Naive thymus-derived CD8-positive, alpha-beta T cell (primary cell): ENCODE results near the gene ENTPD7. TPM values are rescaled to one million over a fixed set of nuclear protein-coding genes. Genes with fewer than 3 reads are reported as not detected.
"Not testable (repeated sequence)": the region's sequence is repeated elsewhere in the genome, so short reads cannot be mapped to it uniquely, and the experiment has no call there.

Experiments used
- ATAC-seq, 2 donors: fragments of 150-1000 bp; cut with Tn5 transposase in 1 of 2; sonication (Bioruptor Pico), chemical (Tn5 transposase) in 1 of 2; 1 replicate in 1 of 2; 2 replicates in 1 of 2; pipeline ENCODE4 v1.10.0; 2021; ENCODE audit warnings: mild to moderate bottlenecking in 2 of 2, moderate library complexity in 2 of 2
- POLR2A ChIA-PET: fragments of 350-600 bp; sonication (Branson Sonifier 250); formaldehyde crosslinking; loops from one replicate; lab custom pipeline; 2021; ENCODE audit warnings: antibody characterized with exemption; lab: Charles Lee
- DNase-seq, 10 donors: peaks; one replicate each; pipeline versions ENCODE4 v3.0.0 to v3.0.0-alpha.2; 2020 to 2022
- H3K27ac Mint-ChIP-seq, 10 donors: one replicate each; pipeline ENCODE4 v1.8.0; 2020 to 2022; ENCODE audit warnings: mild to moderate bottlenecking in 10 of 10, mixed read lengths in 10 of 10, moderate library complexity in 4 of 10, inconsistent platforms in 1 of 10
- H3K27me3 Mint-ChIP-seq, 5 donors: one replicate each; pipeline ENCODE4 v1.8.0; 2021 to 2022; ENCODE audit warnings: mixed read lengths in 5 of 5
- H3K36me3 Mint-ChIP-seq, 3 donors: one replicate each; pipeline ENCODE4 v1.8.0; 2020 to 2022; ENCODE audit warnings: mixed read lengths in 3 of 3, mild to moderate bottlenecking in 2 of 3, inconsistent platforms in 1 of 3
- H3K4me1 Mint-ChIP-seq, 4 donors: one replicate each; pipeline ENCODE4 v1.8.0; 2021 to 2022; ENCODE audit warnings: mixed read lengths in 4 of 4
- H3K4me3 Mint-ChIP-seq, 10 donors: one replicate each; pipeline ENCODE4 v1.8.0; 2020 to 2022; ENCODE audit warnings: mild to moderate bottlenecking in 10 of 10, mixed read lengths in 10 of 10, moderate library complexity in 6 of 10, inconsistent platforms in 1 of 10
- H3K9me3 Mint-ChIP-seq, 9 donors: one replicate each; pipeline ENCODE4 v1.8.0; 2020 to 2022; ENCODE audit warnings: mixed read lengths in 9 of 9, mild to moderate bottlenecking in 3 of 9, inconsistent platforms in 1 of 9, moderate library complexity in 1 of 9
- polyA plus RNA-seq, 3 donors: library from polyadenylated mRNA; unstranded; fragments of 300-500 nt; fragmentation: Illumina TruSeq; gene quantifications; one replicate each; pipeline ENCODE4 v1.2.3, GENCODE V29; 2021
- total RNA-seq, 8 experiments: library from RNA in 2 of 8; stranded (reverse) in 2 of 8; gene quantifications; one replicate each; pipeline ENCODE4 v1.2.3 and lab custom pipeline; 2021 to 2026

Gene ENTPD7
- total and polyA plus RNA-seq, 5 experiments from 2014 or later = 0.33 to 2.9 (median 0.83) TPM

GRCh38 chr10:99740260-99740659, 81.0 kb downstream of the ENTPD7 start:
- Mint-ChIP-seq H3K27ac (no peak overlapping the region), H3K9me3 (peaks cover 6 to 28% (median 19%) of the 10 kb centered on the region in 9 donors), H3K36me3 (peaks cover 58 to 93% (median 69%) of the 10 kb centered on the region in 3 donors), H3K27me3 (no peaks in the 10 kb centered on the region), H3K4me3 (no peak overlapping the region), H3K4me1 (peaks cover 23 to 32% (median 28%) of the 10 kb centered on the region in 4 donors)
- peak in 1 of 10 donors; percentile 5 for DNase-seq
- POLR2A ChIA-PET = interaction anchor here (0.6 to 1.3 kb wide), 2 partner anchors 9 to 952 kb away, joined by 3 to 5 read pairs; partner anchors contain the start of genes COX15 and CUTC
- no peak for ATAC-seq

- Mint-ChIP-seq H3K9me3 (peaks cover 6 to 28% (median 19%) of the 10 kb centered on the region in 9 donors), H3K27me3 (no peaks in the 10 kb centered on the region), H3K36me3 (peaks cover 58 to 98% (median 75%) of the 10 kb centered on the region in 3 donors), H3K27ac (no peak overlapping the region), H3K4me1 (peaks cover 18 to 26% (median 22%) of the 10 kb centered on the region in 4 donors), H3K4me3 (peak overlapping the region in 4 of 10 donors; percentile 20 to 61 (median 31))
- POLR2A ChIA-PET = interaction anchor here (0.6 to 1.3 kb wide), 2 partner anchors 10 to 951 kb away, joined by 3 to 5 read pairs; partner anchors contain the start of genes COX15 and CUTC
- DNase-seq (no peak), ATAC-seq (no peak)
These were observed 81.7 kb downstream of the ENTPD7 start for GRCh38 chr10:99740933-99741559.

- ATAC-seq = no peak
- Mint-ChIP-seq H3K27me3 (no peaks in the 10 kb centered on the region), H3K4me3 (no peak overlapping the region), H3K36me3 (peaks cover 53 to 96% (median 77%) of the 10 kb centered on the region in 3 donors), H3K27ac (no peak overlapping the region), H3K9me3 (peaks cover 6 to 28% (median 19%) of the 10 kb centered on the region in 9 donors), H3K4me1 (peaks cover 13 to 19% (median 19%) of the 10 kb centered on the region in 4 donors)
- POLR2A ChIA-PET = no interaction called here
- DNase-seq = no peak
These were observed 82.9 kb downstream of the ENTPD7 start for GRCh38 chr10:99742254-99742653.

- ATAC-seq = no peak
- POLR2A ChIA-PET = interaction anchor here (0.6 kb wide), 1 partner anchor 176 kb away, joined by 9 read pairs; no protein-coding TSS in a partner anchor
- DNase-seq = no peak
- peaks cover 9 to 17% (median 15%) of the 10 kb centered on the region in 4 donors for H3K4me1 Mint-ChIP-seq
- no peak overlapping the region for H3K27ac Mint-ChIP-seq
- H3K9me3 Mint-ChIP-seq = peaks cover 6 to 28% (median 19%) of the 10 kb centered on the region in 9 donors
- H3K4me3 Mint-ChIP-seq = no peak overlapping the region
- no peaks in the 10 kb centered on the region for H3K27me3 Mint-ChIP-seq
- peaks cover 49 to 96% (median 74%) of the 10 kb centered on the region in 3 donors for H3K36me3 Mint-ChIP-seq
These were observed 83.4 kb downstream of the ENTPD7 start for GRCh38 chr10:99742701-99743100.

GRCh38 chr10:99743841-99744240, 84.5 kb downstream of the ENTPD7 start:
- ATAC-seq = no peak
- H3K4me3 Mint-ChIP-seq = no peak overlapping the region
- no peaks in the 10 kb centered on the region for H3K27me3 Mint-ChIP-seq
- peaks cover 12 to 28% (median 19%) of the 10 kb centered on the region in 4 donors for H3K4me1 Mint-ChIP-seq
- H3K9me3 Mint-ChIP-seq = peaks cover 6 to 28% (median 19%) of the 10 kb centered on the region in 9 donors
- no peak overlapping the region for H3K27ac Mint-ChIP-seq
- peaks cover 43 to 97% (median 75%) of the 10 kb centered on the region in 3 donors for H3K36me3 Mint-ChIP-seq
- DNase-seq = no peak
- POLR2A ChIA-PET = no interaction called here

GRCh38 chr10:99746166-99746565, 86.9 kb downstream of the ENTPD7 start:
- Mint-ChIP-seq H3K4me1 (peaks cover 11 to 36% (median 21%) of the 10 kb centered on the region in 4 donors), H3K36me3 (peaks cover 21 to 94% (median 61%) of the 10 kb centered on the region in 3 donors), H3K27ac (peak overlapping the region in 4 of 10 donors; percentile 19 to 60 (median 48))
- ATAC-seq, H3K27me3 Mint-ChIP-seq, H3K9me3 Mint-ChIP-seq, DNase-seq, H3K4me3 Mint-ChIP-seq, POLR2A ChIA-PET: not testable (repeated sequence)

GRCh38 chr10:99748823-99749451, 89.6 kb downstream of the ENTPD7 start:
- no peak for ATAC-seq
- H3K27ac Mint-ChIP-seq = peak overlapping the region in 1 of 10 donors; percentile 23
- POLR2A ChIA-PET = interaction anchor here (1.5 kb wide), 1 partner anchor 16 kb away, joined by 3 read pairs; the partner anchor contains the start of genes COX15 and CUTC
- H3K4me1 Mint-ChIP-seq = peaks cover 4 to 22% (median 10%) of the 10 kb centered on the region in 4 donors
- no peaks in the 10 kb centered on the region for H3K27me3 Mint-ChIP-seq
- DNase-seq = no peak
- peaks cover 5 to 91% (median 47%) of the 10 kb centered on the region in 3 donors for H3K36me3 Mint-ChIP-seq
- H3K9me3 Mint-ChIP-seq = no peaks in the 10 kb centered on the region
- no peak overlapping the region for H3K4me3 Mint-ChIP-seq

- DNase-seq = no peak
These were observed 91.3 kb downstream of the ENTPD7 start for GRCh38 chr10:99750641-99751040.

GRCh38 chr10:99754670-99755069, 95.4 kb downstream of the ENTPD7 start:
- Mint-ChIP-seq H3K4me1 (peaks cover 0 to 5% (median 3%) of the 10 kb centered on the region in 4 donors), H3K9me3 (no peaks in the 10 kb centered on the region), H3K27ac (no peak overlapping the region), H3K36me3 (peaks cover 26 to 95% (median 56%) of the 10 kb centered on the region in 3 donors), H3K4me3 (no peak overlapping the region), H3K27me3 (no peaks in the 10 kb centered on the region)
- POLR2A ChIA-PET = no interaction called here
- ATAC-seq (no peak), DNase-seq (no peak)

More at GRCh38 chr10:99750641-99751040, 91.3 kb downstream of the ENTPD7 start:
- POLR2A ChIA-PET = no interaction called here
- H3K9me3 Mint-ChIP-seq = no peaks in the 10 kb centered on the region
- peaks cover 4 to 22% (median 9%) of the 10 kb centered on the region in 4 donors for H3K4me1 Mint-ChIP-seq
- H3K27me3 Mint-ChIP-seq = no peaks in the 10 kb centered on the region
- H3K4me3 Mint-ChIP-seq = no peak overlapping the region
- peaks cover 8 to 91% (median 41%) of the 10 kb centered on the region in 3 donors for H3K36me3 Mint-ChIP-seq
- no peak for ATAC-seq
- H3K27ac Mint-ChIP-seq = peak overlapping the region in 1 of 10 donors; percentile 42

Other genes with a start within 250 kb of the ENTPD7 start
- 10 to 100 TPM; 13.2 to 14.7 TPM for gene GOT1, start 228.9 kb upstream of the ENTPD7 start, total RNA-seq
- 10 to 100 TPM; 17.3 to 21.2 (median 17.8) TPM for gene GOT1, start 228.9 kb upstream of the ENTPD7 start, polyA plus RNA-seq
- gene NKX2-3, start 126.6 kb upstream of the ENTPD7 start, total RNA-seq = not detected
- not detected for gene NKX2-3, start 126.6 kb upstream of the ENTPD7 start, polyA plus RNA-seq
- 10 to 100 TPM; 89.3 to 91.3 TPM for gene SLC25A28, start 39.1 kb upstream of the ENTPD7 start, total RNA-seq
- 10 to 100 TPM; 15.2 to 24.0 (median 17.4) TPM for gene SLC25A28, start 39.1 kb upstream of the ENTPD7 start, polyA plus RNA-seq
- 10 to 100 TPM; 34.2 to 39.4 TPM for gene COX15, start 72.6 kb downstream of the ENTPD7 start, total RNA-seq
- gene COX15, start 72.6 kb downstream of the ENTPD7 start, polyA plus RNA-seq = 10 to 100 TPM; 33.3 to 34.7 (median 33.8) TPM
- gene CUTC, start 72.7 kb downstream of the ENTPD7 start, total RNA-seq = 10 to 100 TPM; 35.5 to 37.5 TPM
- gene CUTC, start 72.7 kb downstream of the ENTPD7 start, polyA plus RNA-seq = 10 to 100 TPM; 61.2 to 69.1 (median 64.6) TPM
- 1 to 10 TPM; 5.5 to 6.8 TPM for gene ABCC2, start 123.1 kb downstream of the ENTPD7 start, total RNA-seq
- under 1 TPM; 0.50 to 0.86 (median 0.60) TPM for gene ABCC2, start 123.1 kb downstream of the ENTPD7 start, polyA plus RNA-seq